GM23248 (cell line): ENCODE results near the gene FXYD5. TPM values are rescaled to one million over a fixed set of nuclear protein-coding genes. Genes with fewer than 3 reads are reported as not detected.

Experiments used
- DNase-seq: peaks from one replicate; pipeline ENCODE4 v3.0.0-alpha.2; 2015
- H2AFZ ChIP-seq: fragments of 200-600 bp; sonication (generic); 2 replicates; pipeline ENCODE4 v1.6.1; 2016; ENCODE audit warnings: antibody characterized with exemption
- H3F3A ChIP-seq: fragments of 200-600 bp; sonication (generic); 2 replicates; pipeline ENCODE4 v1.6.1; 2016; ENCODE audit warnings: mild to moderate bottlenecking, antibody characterized with exemption, mixed run types; ENCODE audit not compliant: insufficient read depth
- H3K27ac ChIP-seq: fragments of 200-600 bp; sonication (generic); 2 replicates; pipeline ENCODE4 v1.5.1; 2016; ENCODE audit warnings: mild to moderate bottlenecking
- H3K27me3 ChIP-seq: fragments of 200-600 bp; sonication (generic); replicated peaks from 2 replicates; pipeline ENCODE4 v1.6.1; 2016; ENCODE audit warnings: mild to moderate bottlenecking; ENCODE audit not compliant: insufficient read depth
- H3K36me3 ChIP-seq: fragments of 200-600 bp; sonication (generic); 2 replicates; pipeline ENCODE4 v1.6.1; 2016; ENCODE audit warnings: low read depth, mild to moderate bottlenecking
- H3K4me1 ChIP-seq: fragments of 200-600 bp; sonication (generic); 2 replicates; pipeline ENCODE4 v1.6.1; 2016; ENCODE audit warnings: mild to moderate bottlenecking; ENCODE audit not compliant: insufficient read depth
- H3K4me2 ChIP-seq: fragments of 200-600 bp; sonication (generic); one replicate; pipeline ENCODE4 v1.6.1; 2016; ENCODE audit warnings: mild to moderate bottlenecking; ENCODE audit not compliant: unreplicated experiment
- H3K4me3 ChIP-seq: fragments of 200-600 bp; sonication (generic); 2 replicates; pipeline ENCODE4 v1.5.1; 2016; ENCODE audit warnings: mild to moderate bottlenecking
- H3K79me2 ChIP-seq: fragments of 200-600 bp; sonication (generic); 2 replicates; pipeline ENCODE4 v1.6.1; 2016; ENCODE audit warnings: mild to moderate bottlenecking; ENCODE audit not compliant: insufficient read depth
- H3K9ac ChIP-seq: fragments of 200-600 bp; sonication (generic); 2 replicates; pipeline ENCODE4 v1.6.1; 2016; ENCODE audit warnings: mild to moderate bottlenecking
- H3K9me2 ChIP-seq: fragments of 200-600 bp; sonication (generic); 2 replicates; pipeline ENCODE4 v1.6.1; 2016; ENCODE audit warnings: mixed run types, mild to moderate bottlenecking, moderate library complexity; ENCODE audit not compliant: insufficient read depth
- H3K9me3 ChIP-seq: fragments of 200-600 bp; sonication (generic); one replicate; pipeline ENCODE4 v1.6.1; 2017; ENCODE audit warnings: low read depth
- H4K20me1 ChIP-seq: fragments of 200-600 bp; sonication (generic); 2 replicates; pipeline ENCODE4 v1.6.0; 2016; ENCODE audit not compliant: insufficient read depth
- EZH2 ChIP-seq: fragments of 200-600 bp; sonication (generic); IDR thresholded peaks from 2 replicates; pipeline ENCODE4 v1.6.1; 2018; ENCODE audit warnings: antibody characterized with exemption, mild to moderate bottlenecking; ENCODE audit not compliant: insufficient read depth, poor library complexity, severe bottlenecking
- EZH2phosphoT487 ChIP-seq: fragments of 200-600 bp; sonication (generic); IDR thresholded peaks from 2 replicates; pipeline ENCODE4 v1.6.1; 2018; ENCODE audit warnings: antibody characterized with exemption, moderate library complexity, mild to moderate bottlenecking, low read depth; ENCODE audit not compliant: insufficient read depth
- WGBS, 2 experiments: methylation state at CpG; one replicate each; pipeline ENCODE4 v1.1.6; 2015 to 2017; ENCODE audit warnings: low lambda C conversion rate in 2 of 2, low coverage in 1 of 2; ENCODE audit errors: missing lambda C conversion rate in 2 of 2; 5-methylcytosine and 5-hydroxymethylcytosine counted together
- in situ Hi-C: fragments of 300-500 bp; cut with MboI; formaldehyde crosslinking; loops from 2 replicates; pipeline ENCODE4 v1.15.0; 2020
- polyA plus RNA-seq: library from polyadenylated mRNA; unstranded; fragments of >200 nt; fragmentation: Nextera tagmentation; extraction: Ambion mirVana; gene quantifications from 2 replicates; pipeline ENCODE4 v1.2.1, GENCODE V29; 2016
- total RNA-seq: library from RNA; depleted of rRNA; stranded (reverse); fragments of >200 nt; shearing (Covaris generic); gene quantifications from 2 replicates; pipeline ENCODE4 v1.2.3, GENCODE V29; 2014

FXYD5 gene
- total and polyA plus RNA-seq, 2 experiments from 2014 or later = 233 to 496 TPM

GRCh38 chr19:35130761-35131720 lies 23.5 kb upstream of the FXYD5 start:
- H3K36me3 ChIP-seq = no peaks in the 10 kb centered on the region
- no peak for DNase-seq
- no peaks in the 10 kb centered on the region for H3K27me3 ChIP-seq
- H3K9me3 ChIP-seq = no peaks in the 10 kb centered on the region
- in situ Hi-C loops = no loop called here
- H3K27ac ChIP-seq = no peak overlapping the region
- H4K20me1 ChIP-seq = no peaks in the 10 kb centered on the region
- H3K4me1 ChIP-seq = no peaks in the 10 kb centered on the region
- H3K4me2 ChIP-seq = no peak overlapping the region
- H3F3A ChIP-seq = no peaks in the 10 kb centered on the region
- H2AFZ ChIP-seq = no peak overlapping the region
- H3K9me2 ChIP-seq = no peaks in the 10 kb centered on the region
- TF ChIP-seq EZH2 = no peak
- no peak for TF ChIP-seq EZH2phosphoT487
- WGBS, 2 experiments = 68 to 71% methylated on average over 30 to 31 of the region's 31 CpGs
- no peak overlapping the region for H3K9ac ChIP-seq
- no peaks in the 10 kb centered on the region for H3K79me2 ChIP-seq
- H3K4me3 ChIP-seq = no peak overlapping the region

GRCh38 chr19:35132254-35132653 lies 22.3 kb upstream of the FXYD5 start:
- Histone ChIP-seq H3K4me2 (no peak overlapping the region), H3K9me2 (no peaks in the 10 kb centered on the region), H3K4me1 (no peaks in the 10 kb centered on the region), H3K9ac (no peak overlapping the region), H3K4me3 (no peak overlapping the region), H3K9me3 (no peaks in the 10 kb centered on the region), H3K79me2 (no peaks in the 10 kb centered on the region), H2AFZ (no peak overlapping the region), H3F3A (no peaks in the 10 kb centered on the region), H4K20me1 (no peaks in the 10 kb centered on the region), H3K27me3 (peaks cover 3% of the 10 kb centered on the region), H3K27ac (no peak overlapping the region), H3K36me3 (no peaks in the 10 kb centered on the region)
- DNase-seq = no peak
- in situ Hi-C loops = no loop called here
- TF ChIP-seq EZH2phosphoT487 (no peak), EZH2 (no peak)

- Histone ChIP-seq H4K20me1 (no peaks in the 10 kb centered on the region), H3K4me3 (no peak overlapping the region), H3K79me2 (no peaks in the 10 kb centered on the region), H3K4me1 (0 out of 2 replicates have a peak, but pooled peaks cover under 1% of the 10 kb centered on the region), H3K27me3 (peaks cover 10% of the 10 kb centered on the region), H2AFZ (no peak overlapping the region), H3K9me2 (no peaks in the 10 kb centered on the region), H3K9me3 (no peaks in the 10 kb centered on the region), H3K9ac (no peak overlapping the region), H3K4me2 (no peak overlapping the region), H3K27ac (no peak overlapping the region), H3F3A (no peaks in the 10 kb centered on the region), H3K36me3 (no peaks in the 10 kb centered on the region)
- in situ Hi-C loops = no loop called here
- DNase-seq = no peak
- WGBS, 2 experiments = 68 to 77% methylated on average over 8 to 11 of the region's 11 CpGs
- no peak for TF ChIP-seq EZH2
- TF ChIP-seq EZH2phosphoT487 = no peak
Observed at GRCh38 chr19:35133826-35134225, 20.7 kb upstream of the FXYD5 start.

GRCh38 chr19:35134601-35135242 lies 19.8 kb upstream of the FXYD5 start, which contains the start of gene LGI4:
Gene LGI4 (minus strand): TSS chr19:35135059. CDS start chr19:35134680, 379 bp downstream.
- TF ChIP-seq EZH2phosphoT487 = no peak
- TF ChIP-seq EZH2 = no peak
- H3K9me2 ChIP-seq = no peaks in the 10 kb centered on the region
- no peak within 1 kb of the TSS for H3K27ac ChIP-seq
- H3K9me3 ChIP-seq = no peaks in the 10 kb centered on the region
- H2AFZ ChIP-seq = no peak within 1 kb of the TSS
- no peaks in the 10 kb centered on the region for H3F3A ChIP-seq
- in situ Hi-C loops = no loop called here
- no peak within 1 kb of the TSS for H3K9ac ChIP-seq
- no peaks in the 10 kb centered on the region for H3K36me3 ChIP-seq
- DNase-seq = peak; percentile 11
- peaks cover 10% of the 10 kb centered on the region; the same call in 1 of the 2 replicates for H3K4me1 ChIP-seq
- H4K20me1 ChIP-seq = no peaks in the 10 kb centered on the region
- no peaks in the 10 kb centered on the region for H3K79me2 ChIP-seq
- no peak within 1 kb of the TSS for H3K4me2 ChIP-seq
- H3K4me3 ChIP-seq = no peak within 1 kb of the TSS
- WGBS, 2 experiments = 11 to 13% methylated on average over 10 to 15 of the region's 15 CpGs
- peaks cover 10% of the 10 kb centered on the region for H3K27me3 ChIP-seq
